Activated T-cell treated with anti-CD3 and anti-CD28 coated beads, Interleukin-2, amount 50 U/mL, for 24 hours (primary cell): ENCODE measurements around the gene IDH2.

Experiments
- DNase-seq: peaks from one replicate; pipeline ENCODE4 v3.0.0-alpha.2; 2020
- H3K27ac Mint-ChIP-seq: 2 replicates; pipeline ENCODE4 v1.8.0; 2020; ENCODE audit warnings: mild to moderate bottlenecking, mixed read lengths
- H3K27me3 Mint-ChIP-seq: 2 replicates; pipeline ENCODE4 v1.8.0; 2020; ENCODE audit warnings: mixed read lengths
- H3K36me3 Mint-ChIP-seq: 2 replicates; pipeline ENCODE4 v1.8.0; 2020; ENCODE audit warnings: low read depth, mixed read lengths
- H3K4me1 Mint-ChIP-seq: 2 replicates; pipeline ENCODE4 v1.8.0; 2020; ENCODE audit warnings: low read depth, mixed read lengths
- H3K4me3 Mint-ChIP-seq: 2 replicates; pipeline ENCODE4 v1.8.0; 2020; ENCODE audit warnings: mild to moderate bottlenecking, moderate library complexity, mixed read lengths
- H3K9me3 Mint-ChIP-seq: 2 replicates; pipeline ENCODE4 v1.8.0; 2020; ENCODE audit warnings: mixed read lengths

The IDH2 gene

GRCh38 chr15:90067953-90068606 is 34.2 kb downstream of the IDH2 start:
- Mint-ChIP-seq H3K27ac (no peak overlapping the region), H3K4me3 (no peak overlapping the region), H3K36me3 (peaks cover 41% of the 10 kb centered on the region), H3K4me1 (peaks cover 12% of the 10 kb centered on the region), H3K9me3 (no peaks in the 10 kb centered on the region), H3K27me3 (no peaks in the 10 kb centered on the region)
- DNase-seq = no peak

- Mint-ChIP-seq H3K27ac (no peak overlapping the region), H3K4me3 (no peak overlapping the region), H3K9me3 (no peaks in the 10 kb centered on the region), H3K4me1 (peaks cover 17% of the 10 kb centered on the region), H3K36me3 (peaks cover 34% of the 10 kb centered on the region), H3K27me3 (no peaks in the 10 kb centered on the region)
- no peak for DNase-seq
These were observed 34.9 kb downstream of the IDH2 start for GRCh38 chr15:90067181-90067952.

GRCh38 chr15:90065682-90066049 is 36.6 kb downstream of the IDH2 start:
- DNase-seq = no peak
- H3K27ac Mint-ChIP-seq = peak overlapping the region; percentile 46
- peaks cover 27% of the 10 kb centered on the region for H3K36me3 Mint-ChIP-seq
- H3K9me3 Mint-ChIP-seq = no peaks in the 10 kb centered on the region
- no peak overlapping the region for H3K4me3 Mint-ChIP-seq
- H3K27me3 Mint-ChIP-seq = no peaks in the 10 kb centered on the region
- peaks cover 24% of the 10 kb centered on the region for H3K4me1 Mint-ChIP-seq

- no peak for DNase-seq
- no peak overlapping the region for H3K4me3 Mint-ChIP-seq
- no peaks in the 10 kb centered on the region for H3K27me3 Mint-ChIP-seq
- no peaks in the 10 kb centered on the region for H3K9me3 Mint-ChIP-seq
- H3K4me1 Mint-ChIP-seq = peaks cover 26% of the 10 kb centered on the region
- H3K36me3 Mint-ChIP-seq = peaks cover 27% of the 10 kb centered on the region
- H3K27ac Mint-ChIP-seq = no peak overlapping the region
These were observed 37.2 kb downstream of the IDH2 start for GRCh38 chr15:90064911-90065681.

- peaks cover 38% of the 10 kb centered on the region for H3K4me1 Mint-ChIP-seq
- H3K9me3 Mint-ChIP-seq = no peaks in the 10 kb centered on the region
- peaks cover 19% of the 10 kb centered on the region for H3K36me3 Mint-ChIP-seq
- peak overlapping the region; percentile 57 for H3K27ac Mint-ChIP-seq
- H3K27me3 Mint-ChIP-seq = no peaks in the 10 kb centered on the region
- no peak overlapping the region for H3K4me3 Mint-ChIP-seq
- no peak for DNase-seq
These were observed 38.5 kb downstream of the IDH2 start for GRCh38 chr15:90063770-90064247.

GRCh38 chr15:90062973-90063769 is 39.1 kb downstream of the IDH2 start:
- Mint-ChIP-seq H3K9me3 (no peaks in the 10 kb centered on the region), H3K4me3 (no peak overlapping the region), H3K4me1 (peaks cover 45% of the 10 kb centered on the region), H3K36me3 (peaks cover 15% of the 10 kb centered on the region), H3K27me3 (no peaks in the 10 kb centered on the region), H3K27ac (peak overlapping the region; percentile 76)
- no peak for DNase-seq

- peak; percentile 49 for DNase-seq
- peaks cover 10% of the 10 kb centered on the region for H3K36me3 Mint-ChIP-seq
- H3K9me3 Mint-ChIP-seq = no peaks in the 10 kb centered on the region
- H3K27me3 Mint-ChIP-seq = no peaks in the 10 kb centered on the region
- H3K4me1 Mint-ChIP-seq = peaks cover 50% of the 10 kb centered on the region
- H3K27ac Mint-ChIP-seq = peak overlapping the region; percentile 76
- H3K4me3 Mint-ChIP-seq = no peak overlapping the region
These were observed 39.8 kb downstream of the IDH2 start for GRCh38 chr15:90062462-90062932.

- no peak overlapping the region for H3K4me3 Mint-ChIP-seq
- H3K36me3 Mint-ChIP-seq = peaks cover 6% of the 10 kb centered on the region
- peak overlapping the region; percentile 76 for H3K27ac Mint-ChIP-seq
- H3K27me3 Mint-ChIP-seq = no peaks in the 10 kb centered on the region
- peak; percentile 56 for DNase-seq
- H3K4me1 Mint-ChIP-seq = peaks cover 51% of the 10 kb centered on the region
- no peaks in the 10 kb centered on the region for H3K9me3 Mint-ChIP-seq
These were observed 40.2 kb downstream of the IDH2 start for GRCh38 chr15:90062023-90062442.

- Mint-ChIP-seq H3K4me1 (peaks cover 52% of the 10 kb centered on the region), H3K27ac (peak overlapping the region; percentile 95)
These were observed 41.5 kb downstream of the IDH2 start for GRCh38 chr15:90060797-90061196.

GRCh38 chr15:90059208-90059985 is 42.9 kb downstream of the IDH2 start:
- Mint-ChIP-seq H3K9me3 (no peaks in the 10 kb centered on the region), H3K4me3 (peak overlapping the region; percentile 63), H3K27ac (peak overlapping the region; percentile 95), H3K27me3 (no peaks in the 10 kb centered on the region), H3K36me3 (no peaks in the 10 kb centered on the region), H3K4me1 (peaks cover 54% of the 10 kb centered on the region)
- DNase-seq = peak; percentile 83

More at GRCh38 chr15:90060797-90061196, 41.5 kb downstream of the IDH2 start:
- Mint-ChIP-seq H3K9me3 (no peaks in the 10 kb centered on the region), H3K4me3 (no peak overlapping the region), H3K27me3 (no peaks in the 10 kb centered on the region), H3K36me3 (no peaks in the 10 kb centered on the region)
- no peak for DNase-seq

GRCh38 chr15:90058775-90059174 is 43.5 kb downstream of the IDH2 start:
- peak overlapping the region; percentile 63 for H3K4me3 Mint-ChIP-seq
- H3K27me3 Mint-ChIP-seq = no peaks in the 10 kb centered on the region
- no peak for DNase-seq
- H3K9me3 Mint-ChIP-seq = no peaks in the 10 kb centered on the region
- peaks cover 57% of the 10 kb centered on the region for H3K4me1 Mint-ChIP-seq
- H3K36me3 Mint-ChIP-seq = no peaks in the 10 kb centered on the region
- peak overlapping the region; percentile 95 for H3K27ac Mint-ChIP-seq

- H3K9me3 Mint-ChIP-seq = no peaks in the 10 kb centered on the region
- peak overlapping the region; percentile 71 for H3K27ac Mint-ChIP-seq
- no peak overlapping the region for H3K4me3 Mint-ChIP-seq
- no peak for DNase-seq
- peaks cover 53% of the 10 kb centered on the region for H3K4me1 Mint-ChIP-seq
- H3K36me3 Mint-ChIP-seq = no peaks in the 10 kb centered on the region
- no peaks in the 10 kb centered on the region for H3K27me3 Mint-ChIP-seq
These were observed 44.0 kb downstream of the IDH2 start for GRCh38 chr15:90058308-90058707.

GRCh38 chr15:90056529-90056928 is 45.7 kb downstream of the IDH2 start:
- Mint-ChIP-seq H3K4me1 (peaks cover 43% of the 10 kb centered on the region), H3K9me3 (no peaks in the 10 kb centered on the region), H3K4me3 (no peak overlapping the region), H3K36me3 (no peaks in the 10 kb centered on the region), H3K27ac (no peak overlapping the region), H3K27me3 (no peaks in the 10 kb centered on the region)
- DNase-seq = no peak
